Liver (tissue), 9 donors: Measurements from ENCODE around the gene HCN1. TPM values are rescaled to one million over a fixed set of nuclear protein-coding genes. Genes with fewer than 3 reads are reported as not detected.

ENCODE experiments used
- DNase-seq: peaks from one replicate; pipeline ENCODE4 v3.0.0-alpha.2; 2017; ENCODE audit warnings: low spot score
- H3K27ac ChIP-seq, 2 donors: one replicate each; pipeline ENCODE4 v1.7.0; 2013; ENCODE audit warnings: inconsistent platforms in 2 of 2, low read length in 2 of 2, control low read depth in 1 of 2, low read depth in 1 of 2, mild to moderate bottlenecking in 1 of 2
- H3K27me3 ChIP-seq, 4 donors: one replicate each; pipeline versions ENCODE4 v1.6.1 to v1.7.0; 2013; ENCODE audit warnings: low read length in 3 of 4, inconsistent platforms in 1 of 4, mild to moderate bottlenecking in 1 of 4, moderate library complexity in 1 of 4; ENCODE audit not compliant: control insufficient read depth in 4 of 4, insufficient read depth in 4 of 4
- H3K36me3 ChIP-seq, 4 donors: one replicate each; pipeline versions ENCODE4 v1.6.1 to v1.7.0; 2013; ENCODE audit warnings: low read length in 3 of 4, mild to moderate bottlenecking in 3 of 4, low read depth in 1 of 4, moderate library complexity in 1 of 4; ENCODE audit not compliant: control insufficient read depth in 4 of 4, insufficient read depth in 3 of 4
- H3K4me1 ChIP-seq, 4 donors: one replicate each; pipeline versions ENCODE4 v1.6.1 to v1.7.0; 2013; ENCODE audit warnings: low read length in 3 of 4, mild to moderate bottlenecking in 3 of 4, moderate library complexity in 1 of 4; ENCODE audit not compliant: control insufficient read depth in 4 of 4, insufficient read depth in 4 of 4
- H3K4me3 ChIP-seq, 3 donors: one replicate each; pipeline versions ENCODE4 v1.6.1 to v1.7.0; 2013; ENCODE audit warnings: low read length in 3 of 3, control low read depth in 1 of 3, low read depth in 1 of 3, mild to moderate bottlenecking in 1 of 3
- H3K9ac ChIP-seq, 2 donors: one replicate each; pipeline ENCODE4 v1.7.0; 2013; ENCODE audit warnings: low read length in 2 of 2, mild to moderate bottlenecking in 2 of 2, moderate library complexity in 2 of 2, control low read depth in 1 of 2, low read depth in 1 of 2
- H3K9me3 ChIP-seq, 4 donors: one replicate each; pipeline versions ENCODE4 v1.6.1 to v1.7.0; 2013; ENCODE audit warnings: low read length in 3 of 4; ENCODE audit not compliant: control insufficient read depth in 4 of 4
- ATF3 ChIP-seq: IDR thresholded peaks from 2 replicates; pipeline ENCODE4 v1.6.1; 2016; ENCODE audit warnings: antibody characterized with exemption
- CTCF ChIP-seq: fragments of 150-350 bp; IDR thresholded peaks from 2 replicates; pipeline ENCODE4 v1.5.1; 2017; ENCODE audit warnings: improper control_type of control experiment, low read depth, low read length; ENCODE audit not compliant: missing input control
- EGR1 ChIP-seq, 2 donors: IDR thresholded peaks; 2 replicates each; pipeline ENCODE4 v1.6.1; 2016 to 2018; ENCODE audit warnings: antibody characterized with exemption in 2 of 2, low read depth in 2 of 2
- FOXA1 ChIP-seq: IDR thresholded peaks from 2 replicates; pipeline ENCODE4 v1.6.1; 2016; ENCODE audit warnings: antibody characterized with exemption
- FOXA2 ChIP-seq: IDR thresholded peaks from 2 replicates; pipeline ENCODE4 v1.6.1; 2016; ENCODE audit warnings: antibody characterized with exemption
- GABPA ChIP-seq, 2 donors: IDR thresholded peaks in 1 of 2; conservative IDR thresholded peaks in 1 of 2; 2 replicates each; pipeline ENCODE4 v1.6.1; 2016; ENCODE audit warnings: antibody characterized with exemption in 2 of 2, mild to moderate bottlenecking in 1 of 2, moderate library complexity in 1 of 2
- HNF4A ChIP-seq, 2 donors: conservative IDR thresholded peaks; 2 replicates each; pipeline ENCODE4 v1.6.1; 2016; ENCODE audit warnings: antibody characterized with exemption in 2 of 2, mild to moderate bottlenecking in 2 of 2
- HNF4G ChIP-seq: IDR thresholded peaks from 2 replicates; pipeline ENCODE4 v1.6.1; 2016; ENCODE audit warnings: antibody characterized with exemption
- JUND ChIP-seq, 2 donors: IDR thresholded peaks; 2 replicates each; pipeline ENCODE4 v1.6.1; 2016; ENCODE audit warnings: antibody characterized with exemption in 2 of 2
- MAX ChIP-seq: IDR thresholded peaks from 2 replicates; pipeline ENCODE4 v1.6.1; 2016; ENCODE audit warnings: antibody characterized with exemption
- RAD21 ChIP-seq, 2 donors: IDR thresholded peaks; 2 replicates each; pipeline ENCODE4 v1.6.1; 2016; ENCODE audit warnings: antibody characterized with exemption in 2 of 2, mild to moderate bottlenecking in 2 of 2
- REST ChIP-seq: IDR thresholded peaks from 2 replicates; pipeline ENCODE4 v1.6.1; 2016; ENCODE audit warnings: antibody characterized with exemption, mild to moderate bottlenecking
- RXRA ChIP-seq, 2 donors: IDR thresholded peaks; 2 replicates each; pipeline ENCODE4 v1.6.1; 2017 to 2018; ENCODE audit warnings: antibody characterized with exemption in 2 of 2, mild to moderate bottlenecking in 1 of 2
- SP1 ChIP-seq: IDR thresholded peaks from 2 replicates; pipeline ENCODE4 v1.6.1; 2018; ENCODE audit warnings: antibody characterized with exemption, mild to moderate bottlenecking
- TAF1 ChIP-seq: conservative IDR thresholded peaks from 2 replicates; pipeline ENCODE4 v1.6.1; 2016; ENCODE audit warnings: antibody characterized with exemption, mild to moderate bottlenecking
- YY1 ChIP-seq: IDR thresholded peaks from 2 replicates; pipeline ENCODE4 v1.6.1; 2016; ENCODE audit warnings: antibody characterized with exemption, mild to moderate bottlenecking
- ZBTB33 ChIP-seq: IDR thresholded peaks from 2 replicates; pipeline ENCODE4 v1.6.1; 2016; ENCODE audit warnings: antibody characterized with exemption
- WGBS: extraction: QIAGEN DNeasy Blood & Tissue Kit; methylation state at CpG from one replicate; pipeline ENCODE4 v1.1.7; 2013; 5-methylcytosine and 5-hydroxymethylcytosine counted together
- polyA plus RNA-seq, 2 donors: library from polyadenylated mRNA; stranded (reverse) in 1 of 2; unstranded in 1 of 2; fragments of 200-250 nt in 1 of 2; fragments of >200 nt in 1 of 2; fragmentation: Nextera tagmentation in 1 of 2; extraction: Ambion mirVana in 1 of 2; gene quantifications; one replicate each; pipeline versions ENCODE4 v1.2.1 to v1.2.3, GENCODE V29; 2013 to 2015
- total RNA-seq, 2 donors: library from RNA; depleted of rRNA; stranded (reverse); fragments of >200 nt; gene quantifications; one replicate each; pipeline ENCODE4 v1.2.3, GENCODE V29; 2014
- donor health status: healthy.
- donor health status: healthy.
- donor health status: healthy.
- donor health status: healthy.
- donor health status: healthy.

Gene HCN1
- total and polyA plus RNA-seq, 4 donors: under 0.01 TPM; not detected in 3

- H3K9me3 ChIP-seq: no peaks in the 10 kb centered on the region
- no peak overlapping the region for H3K27ac ChIP-seq
- H3K4me1 ChIP-seq: peaks cover 0 to 2% (median 0%) of the 10 kb centered on the region in 4 donors
- no peak for TF ChIP-seq HNF4G
- TF ChIP-seq RXRA (IDR thresholded peaks at IDR 0.05): no peak
- no peak for TF ChIP-seq SP1
- no peak for TF ChIP-seq ATF3
- TF ChIP-seq MAX: no peak
- no peak for TF ChIP-seq FOXA1
- no peak for TF ChIP-seq RAD21 (IDR thresholded peaks at IDR 0.05)
- no peak for TF ChIP-seq GABPA (IDR thresholded peaks at IDR 0.05 in 1 of 2, conservative IDR thresholded peaks at IDR 0.05 in 1 of 2)
- H3K27me3 ChIP-seq: no peaks in the 10 kb centered on the region
- H3K36me3 ChIP-seq: no peaks in the 10 kb centered on the region
- 34% methylated on average over 4 of the region's 4 CpGs for WGBS
- peak overlapping the region in 1 of 2 donors; percentile 29 for H3K9ac ChIP-seq
- H3K4me3 ChIP-seq: no peak overlapping the region
- no peak for DNase-seq
These were observed 435.1 kb downstream of the HCN1 start for GRCh38 chr5:45261125-45261524.

- no peak overlapping the region for H3K9ac ChIP-seq
- no peaks in the 10 kb centered on the region for H3K36me3 ChIP-seq
- no peaks in the 10 kb centered on the region for H3K27me3 ChIP-seq
- H3K4me3 ChIP-seq: no peak overlapping the region
- WGBS: 61% methylated on average over 3 of the region's 3 CpGs
- H3K4me1 ChIP-seq: peaks cover 0 to 2% (median 0%) of the 10 kb centered on the region in 4 donors
- H3K27ac ChIP-seq: no peak overlapping the region
- TF ChIP-seq FOXA2 (no peak), RXRA (IDR thresholded peaks at IDR 0.05) (no peak), GABPA (IDR thresholded peaks at IDR 0.05 in 1 of 2, conservative IDR thresholded peaks at IDR 0.05 in 1 of 2) (no peak), RAD21 (IDR thresholded peaks at IDR 0.05) (no peak), CTCF (no peak), EGR1 (IDR thresholded peaks at IDR 0.05; ENCODE audit: low read depth in 2 of 2) (no peak), YY1 (no peak), ATF3 (no peak), SP1 (no peak), ZBTB33 (no peak), REST (no peak), TAF1 (no peak), HNF4A (conservative IDR thresholded peaks at IDR 0.05) (no peak), MAX (no peak), JUND (IDR thresholded peaks at IDR 0.05) (no peak)
- no peaks in the 10 kb centered on the region for H3K9me3 ChIP-seq
- no peak for DNase-seq
These were observed 435.9 kb downstream of the HCN1 start for GRCh38 chr5:45260292-45260691.
